Activated CD4-positive, alpha-beta T cell treated with anti-CD3 and anti-CD28 coated beads, Interleukin-2, amount 50 U/mL, for 16 hours (primary cell): ENCODE data around the gene N4BP2L2.

ENCODE experiments used
- DNase-seq: peaks from one replicate; pipeline ENCODE4 v3.0.0-alpha.2; 2020

N4BP2L2 gene

DNA sequence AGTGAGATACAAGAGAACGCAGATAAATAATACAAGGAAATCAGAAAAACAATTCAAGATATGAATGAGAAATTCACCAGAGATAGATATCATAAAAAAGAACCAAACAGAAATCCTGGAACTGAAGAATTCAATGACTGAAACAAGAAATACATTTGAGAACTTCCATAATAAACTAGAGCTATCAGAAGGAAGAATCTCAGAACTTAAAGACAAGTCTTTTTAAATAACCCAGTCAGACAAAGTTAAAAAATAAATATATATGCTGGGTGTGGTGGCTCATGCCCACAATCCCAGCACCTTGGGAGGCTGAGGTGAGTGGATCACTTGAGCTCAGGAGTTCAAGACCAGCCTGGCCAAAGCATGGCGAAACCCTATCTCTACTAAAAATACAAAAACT is 82.0 kb downstream of the N4BP2L2 start:
- DNase-seq, result no peak

DNA sequence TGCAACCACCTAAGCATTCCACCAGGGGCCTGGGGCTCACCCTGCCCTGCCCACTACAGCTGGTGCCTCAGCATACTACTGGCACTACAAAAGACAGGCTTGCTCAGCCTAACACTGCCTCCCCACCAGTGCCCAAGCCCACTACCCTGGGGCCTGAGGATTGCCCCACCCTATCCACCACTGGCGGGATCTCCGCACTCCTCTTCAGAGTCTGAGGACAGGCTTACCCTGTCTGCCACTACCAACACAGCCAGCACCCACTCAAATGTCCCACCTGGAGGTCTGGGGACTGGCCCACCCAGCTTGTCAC is 83.0 kb downstream of the N4BP2L2 start:
- no peak for DNase-seq

DNA sequence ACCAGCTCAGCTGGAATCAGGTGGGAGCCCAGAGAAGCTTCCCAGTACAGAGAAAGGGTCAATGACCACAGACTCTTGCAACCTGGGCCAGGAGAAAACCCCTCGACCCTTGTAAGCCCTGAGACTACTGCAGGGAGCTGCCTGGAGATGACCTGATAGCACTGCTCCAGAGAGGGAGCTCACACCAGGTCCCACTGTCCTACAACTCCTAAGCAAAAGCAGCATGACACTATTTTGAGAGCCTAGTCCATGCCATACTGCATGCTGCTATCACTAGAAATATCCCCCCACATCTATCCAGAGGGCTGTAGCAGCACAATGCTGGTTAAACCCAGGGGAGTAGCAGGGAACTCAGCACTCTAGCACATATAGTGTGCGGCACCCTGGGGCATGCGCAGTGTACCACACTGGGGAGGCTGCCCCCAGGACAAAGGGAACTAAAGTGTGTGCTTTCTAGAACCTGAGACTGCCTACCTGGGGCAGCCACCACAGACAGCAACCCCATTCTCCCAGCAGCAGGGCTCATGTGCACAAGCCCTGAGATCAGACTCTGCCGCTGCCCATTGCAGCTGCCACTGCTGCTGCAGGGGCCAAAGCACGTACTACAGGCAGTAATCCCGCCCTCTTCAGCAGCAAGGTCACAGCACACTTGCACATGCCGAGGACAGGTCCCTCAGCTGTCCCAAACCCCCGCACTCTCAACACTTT is 83.6 kb downstream of the N4BP2L2 start:
- DNase-seq, result no peak

DNA sequence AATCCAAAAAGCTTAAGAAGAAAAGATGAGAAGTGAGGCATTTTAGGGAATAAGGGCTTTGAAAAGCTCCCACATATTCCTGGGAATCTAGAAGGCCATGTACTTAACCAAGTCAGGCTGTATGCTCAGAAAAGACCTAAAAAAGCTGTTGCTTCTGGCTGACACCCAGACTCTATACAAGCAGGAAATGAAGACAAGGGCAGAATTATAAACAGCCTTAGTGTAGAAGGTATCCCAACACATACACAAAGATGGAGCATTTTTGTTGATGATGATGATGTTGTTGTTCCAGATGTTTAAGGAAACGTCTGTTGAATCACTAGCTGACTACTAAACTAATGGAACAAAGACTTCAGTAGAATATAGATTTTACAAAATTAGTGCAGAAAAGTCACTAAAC is 84.6 kb downstream of the N4BP2L2 start:
- DNase-seq, result no peak

DNA sequence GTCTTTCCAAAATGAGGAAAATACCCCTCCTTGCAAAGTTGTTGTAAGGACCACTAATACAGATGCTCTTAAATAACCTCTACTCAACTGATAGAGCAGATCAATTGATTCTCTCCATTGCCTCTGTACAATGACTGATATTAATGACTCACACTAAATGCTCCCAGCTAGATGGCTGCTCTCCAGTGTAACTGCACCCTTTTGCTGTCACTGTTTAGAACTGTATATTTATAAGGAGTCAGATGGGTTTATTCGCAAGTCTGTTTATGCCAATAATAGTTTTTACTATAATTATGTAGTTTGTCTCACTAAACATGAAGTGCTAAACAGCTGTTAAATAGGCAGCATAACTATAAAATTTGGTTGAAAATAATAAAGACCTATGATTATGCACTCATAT is 89.6 kb downstream of the N4BP2L2 start:
- DNase-seq, result no peak

DNA sequence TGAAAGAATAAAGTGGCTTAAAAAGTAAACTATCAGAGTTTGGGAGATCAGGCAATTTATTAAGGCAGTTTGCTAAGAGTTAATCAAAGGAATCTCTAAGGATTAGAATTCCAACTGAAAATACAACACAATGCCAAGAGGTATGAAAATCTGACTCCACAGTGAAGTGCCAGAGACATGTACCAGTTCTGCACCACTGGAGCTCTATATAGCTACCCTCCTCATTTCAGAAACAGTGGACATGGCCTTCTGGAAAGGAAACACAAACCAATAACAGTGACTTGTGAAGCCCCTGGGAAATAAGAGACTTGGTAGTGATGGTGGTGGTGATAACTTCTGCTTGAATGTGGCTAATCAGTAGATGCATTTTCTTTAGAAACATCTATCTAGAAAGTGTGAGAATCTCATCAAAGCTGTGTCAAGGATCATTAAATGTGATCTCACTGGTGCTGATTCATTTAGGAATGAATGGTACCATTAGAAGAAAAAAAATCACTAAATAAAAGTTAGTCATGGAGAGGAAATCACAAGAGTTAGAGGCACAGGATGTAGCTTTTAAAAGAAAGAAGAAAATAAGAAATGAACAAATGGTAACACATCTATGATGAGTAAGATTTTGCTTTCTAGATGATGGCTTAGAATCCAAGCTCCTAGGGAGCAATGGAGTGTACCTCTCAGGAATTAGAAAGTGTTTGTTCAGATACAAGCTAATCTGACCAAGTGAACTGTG is 90.5 kb downstream of the N4BP2L2 start:
- DNase-seq, result peak; percentile 53

DNA sequence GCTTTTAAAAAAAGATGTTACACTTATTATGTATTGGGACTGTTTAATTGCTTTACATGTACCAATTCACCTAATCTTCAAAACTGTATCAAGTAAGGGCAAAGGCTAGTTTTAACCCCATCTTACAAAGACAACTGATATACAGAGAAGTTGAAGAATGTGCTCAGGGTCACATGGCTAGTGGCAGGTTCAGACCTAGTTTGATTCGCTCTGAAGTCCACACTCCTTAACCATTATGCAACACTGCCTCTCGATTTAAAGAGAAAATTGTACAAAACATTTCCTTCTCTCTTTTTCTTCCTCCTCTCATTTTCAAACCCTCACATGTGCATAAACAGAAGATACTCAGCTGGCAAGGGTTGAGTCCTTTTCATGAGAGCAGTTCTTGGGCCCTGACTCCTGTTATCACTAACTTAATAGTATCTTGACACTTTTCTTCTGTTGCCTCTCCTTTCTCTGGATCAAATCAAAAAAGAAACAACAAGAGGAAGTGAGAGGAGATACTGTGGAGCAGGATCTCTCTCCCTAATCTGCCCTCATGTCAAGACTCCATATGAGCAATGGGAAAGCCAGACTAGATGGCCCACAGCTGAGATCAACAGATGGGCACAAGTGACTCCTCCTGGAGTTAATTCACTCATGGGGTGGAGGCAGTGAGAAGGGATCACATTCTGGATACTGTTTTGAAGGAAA is 91.7 kb downstream of the N4BP2L2 start:
- DNase-seq, result no peak

DNA sequence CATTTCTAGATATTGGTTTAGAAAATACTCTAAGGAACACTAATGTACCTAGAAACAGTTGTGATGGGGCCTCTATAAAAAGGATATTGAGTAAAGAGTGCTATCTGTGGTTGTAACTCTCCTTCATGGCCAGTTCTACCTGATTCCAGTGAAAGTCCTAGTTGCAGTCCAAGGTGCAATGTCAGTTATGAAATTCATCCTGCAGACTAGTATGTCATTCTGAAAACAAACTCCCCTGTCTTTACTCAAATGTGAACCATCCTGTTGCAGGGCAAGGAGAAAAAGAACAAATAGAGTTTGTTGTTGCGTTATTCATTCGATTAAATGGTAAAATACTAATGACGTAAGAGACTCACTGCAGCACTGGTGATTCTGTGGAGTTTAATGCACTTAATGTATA is 92.4 kb downstream of the N4BP2L2 start:
- DNase-seq, result no peak

DNA sequence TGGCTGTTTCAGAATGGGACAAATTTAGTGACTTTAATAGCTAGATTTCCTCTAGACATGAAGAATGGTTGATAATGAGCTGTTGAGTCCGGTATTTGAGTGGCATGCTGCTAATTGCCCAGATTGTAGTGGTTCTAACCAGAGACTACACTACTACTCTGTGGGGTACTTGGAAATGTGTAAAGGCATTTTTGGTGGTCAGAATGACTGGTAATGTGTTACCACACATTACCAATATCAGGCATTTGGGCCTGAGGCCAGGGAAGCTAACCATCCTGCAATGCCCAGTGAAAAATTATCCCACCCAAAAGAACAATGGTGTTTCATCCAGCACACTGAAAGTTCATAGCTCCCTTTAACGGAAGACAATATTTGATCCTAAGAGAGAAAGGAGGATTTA is 93.1 kb downstream of the N4BP2L2 start:
- no peak for DNase-seq

DNA sequence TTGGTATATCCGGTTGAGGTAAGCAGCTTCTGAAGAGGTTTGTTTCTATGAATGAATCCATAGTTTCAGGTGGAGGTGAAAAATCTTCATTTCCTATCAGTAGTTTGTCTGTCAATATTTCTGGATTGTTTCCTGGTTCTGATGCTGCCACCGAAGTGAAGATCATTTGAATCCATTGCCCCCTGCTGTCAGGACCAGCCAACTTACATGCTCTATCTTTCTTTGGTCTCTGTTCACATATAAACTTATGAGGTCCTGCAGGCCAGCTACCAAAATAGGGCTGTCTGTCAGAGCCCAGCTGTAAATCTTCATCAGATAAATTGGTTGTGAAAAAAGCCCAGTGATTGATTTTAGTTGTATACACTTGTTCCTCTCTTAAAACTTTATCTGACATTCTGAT is 95.5 kb downstream of the N4BP2L2 start:
- DNase-seq, result no peak

DNA sequence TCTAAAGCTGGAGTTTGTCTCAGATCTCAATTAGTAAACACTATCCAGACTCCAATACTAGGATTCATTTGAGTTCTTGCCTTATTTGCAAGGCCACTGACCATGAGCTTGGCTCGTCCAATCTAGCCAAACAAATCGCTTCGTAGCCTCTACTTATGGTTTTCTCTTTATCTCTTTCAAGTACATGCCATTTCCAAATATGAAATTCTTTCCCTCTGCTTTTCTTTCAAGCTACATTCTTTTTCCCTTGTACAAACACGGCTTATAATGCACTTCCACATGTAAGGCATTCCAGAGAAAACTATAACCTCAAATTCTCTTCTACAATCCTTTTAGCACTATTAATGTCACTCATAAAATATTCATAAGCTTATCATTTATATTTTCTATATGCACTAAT is 99.7 kb downstream of the N4BP2L2 start:
- DNase-seq, result no peak

DNA sequence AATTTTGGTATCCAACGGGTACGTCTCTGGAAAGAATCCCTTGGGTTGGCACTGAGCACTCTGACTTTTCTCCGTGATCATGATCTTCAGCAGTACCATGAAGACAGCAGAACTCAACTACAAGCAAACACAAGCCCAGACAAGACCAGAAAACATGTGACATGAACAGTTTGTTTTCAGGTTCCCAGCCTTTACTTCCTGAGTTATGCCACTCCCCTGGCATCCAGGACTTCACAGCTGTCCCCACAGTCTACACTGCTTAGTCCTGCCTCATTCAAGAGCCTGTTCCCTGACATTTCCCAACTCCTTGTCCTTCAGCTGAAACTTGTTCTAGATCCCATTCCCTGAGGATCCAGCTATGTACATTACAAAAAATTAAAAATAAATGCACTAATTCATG is 105.7 kb downstream of the N4BP2L2 start:
- DNase-seq, result no peak

DNA sequence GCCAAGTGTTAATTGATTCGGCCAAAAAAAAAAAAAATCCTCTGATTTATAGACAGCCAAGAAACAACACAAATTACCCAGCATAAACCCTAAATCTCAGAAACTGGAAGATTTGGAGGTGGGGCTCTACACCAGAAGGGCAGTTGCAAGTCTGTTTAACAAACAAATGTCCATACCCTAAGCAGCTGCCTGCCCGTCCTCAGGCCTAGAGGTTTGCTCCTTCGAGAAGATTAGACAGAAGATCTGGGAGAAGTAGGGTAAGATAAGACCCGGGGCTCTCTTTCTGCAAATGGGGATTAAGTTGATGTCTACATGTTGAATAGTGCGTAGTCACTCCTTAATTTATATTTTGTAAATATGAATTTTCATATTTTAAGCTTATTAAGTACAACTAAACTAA is 107.2 kb downstream of the N4BP2L2 start:
- DNase-seq, result no peak

DNA sequence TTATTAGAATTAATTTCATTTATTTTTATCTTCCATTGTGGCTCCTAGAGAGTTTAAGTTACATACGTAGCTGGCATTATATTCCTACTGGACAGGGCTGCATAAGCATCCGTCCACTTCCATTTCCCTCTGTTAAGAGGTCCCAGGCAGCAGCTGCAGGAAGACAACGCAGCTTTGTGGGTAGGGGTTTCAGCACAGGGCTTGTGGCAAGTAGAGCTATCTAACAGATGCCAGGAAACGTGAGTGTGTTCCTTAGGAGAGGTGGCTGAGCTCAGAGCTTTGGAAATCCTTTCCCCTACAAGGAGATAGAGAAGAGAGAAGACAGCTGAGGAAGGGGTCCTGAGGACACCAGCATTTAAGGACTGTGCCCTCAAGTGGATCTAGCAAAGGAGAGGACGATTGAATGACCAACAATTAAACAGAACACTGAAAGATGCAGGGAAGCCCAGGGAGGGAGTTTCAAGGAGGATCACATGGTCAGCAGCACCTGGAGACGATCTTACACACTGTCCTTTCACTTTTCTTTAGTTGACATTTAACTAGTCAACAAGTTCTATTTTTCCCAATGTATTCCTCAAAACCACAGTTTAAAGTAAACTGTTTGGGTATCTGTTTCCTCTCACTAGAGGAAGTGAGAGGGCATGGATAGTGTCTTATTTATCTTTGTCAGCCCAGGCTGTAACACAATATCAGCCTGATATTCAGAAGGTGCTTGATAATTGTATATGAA is 108.4 kb downstream of the N4BP2L2 start:
- no peak for DNase-seq

DNA sequence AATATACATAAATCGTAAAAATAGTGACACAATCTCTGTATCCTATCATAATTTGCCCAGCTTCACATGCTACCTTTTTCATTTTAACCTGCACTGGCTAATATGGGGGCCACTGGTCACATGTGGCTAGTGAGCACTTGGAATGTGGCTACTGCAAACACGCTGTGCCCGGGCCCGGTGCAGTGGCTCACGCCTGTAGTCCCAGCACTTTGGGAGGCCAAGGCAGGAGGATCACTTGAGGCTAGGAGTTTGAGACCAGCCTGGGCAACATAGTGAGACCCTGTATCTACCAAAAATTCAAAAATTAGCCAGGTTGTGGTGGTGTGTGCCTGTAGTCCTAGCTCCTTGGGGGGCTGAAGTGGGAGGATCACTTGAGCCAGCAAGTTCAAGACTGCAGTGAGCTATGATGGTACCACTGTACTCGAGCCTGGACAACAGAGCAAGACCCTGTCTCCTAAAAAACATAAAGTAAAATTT is 109.1 kb downstream of the N4BP2L2 start:
- no peak for DNase-seq

DNA sequence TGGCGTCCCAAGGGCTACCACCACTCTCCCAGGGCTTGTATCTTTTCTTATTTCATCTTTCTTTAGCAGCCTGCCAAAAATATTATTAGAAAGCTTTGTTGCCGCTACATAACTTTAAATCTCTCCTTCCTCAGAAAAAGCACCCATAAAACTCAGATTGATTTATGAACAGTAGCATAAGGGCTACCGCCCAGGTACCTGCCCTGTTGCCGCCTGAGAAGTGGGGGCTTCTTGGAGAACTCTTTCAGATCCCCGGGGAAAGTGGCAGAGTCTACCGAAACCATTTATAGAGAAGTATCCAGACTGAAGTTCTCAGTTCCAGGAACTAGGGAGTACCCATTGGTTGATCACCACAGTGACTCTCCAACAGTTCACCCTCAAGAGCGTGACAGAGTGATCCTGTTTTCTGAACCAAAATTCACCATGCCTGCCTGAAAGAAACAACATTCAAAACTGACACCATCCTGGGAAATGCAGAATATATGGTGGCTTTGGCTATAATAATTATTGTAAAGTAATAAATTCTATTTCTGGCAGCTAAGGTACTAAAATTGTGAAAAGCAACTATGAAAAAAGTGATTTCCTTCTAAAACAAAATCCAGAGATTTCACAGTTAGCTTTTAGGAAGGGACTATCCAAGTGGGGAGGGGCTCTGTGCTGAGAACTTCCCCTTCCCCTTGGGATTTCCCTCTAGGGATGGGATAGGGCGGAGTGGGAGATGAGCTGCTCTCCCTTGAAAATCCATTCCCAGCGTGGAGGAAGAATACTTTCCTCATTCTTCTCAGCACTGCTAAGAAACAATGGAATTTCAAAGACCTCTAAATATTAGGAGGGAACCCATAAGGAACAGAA is 109.8 kb downstream of the N4BP2L2 start:
- DNase-seq, result no peak

DNA sequence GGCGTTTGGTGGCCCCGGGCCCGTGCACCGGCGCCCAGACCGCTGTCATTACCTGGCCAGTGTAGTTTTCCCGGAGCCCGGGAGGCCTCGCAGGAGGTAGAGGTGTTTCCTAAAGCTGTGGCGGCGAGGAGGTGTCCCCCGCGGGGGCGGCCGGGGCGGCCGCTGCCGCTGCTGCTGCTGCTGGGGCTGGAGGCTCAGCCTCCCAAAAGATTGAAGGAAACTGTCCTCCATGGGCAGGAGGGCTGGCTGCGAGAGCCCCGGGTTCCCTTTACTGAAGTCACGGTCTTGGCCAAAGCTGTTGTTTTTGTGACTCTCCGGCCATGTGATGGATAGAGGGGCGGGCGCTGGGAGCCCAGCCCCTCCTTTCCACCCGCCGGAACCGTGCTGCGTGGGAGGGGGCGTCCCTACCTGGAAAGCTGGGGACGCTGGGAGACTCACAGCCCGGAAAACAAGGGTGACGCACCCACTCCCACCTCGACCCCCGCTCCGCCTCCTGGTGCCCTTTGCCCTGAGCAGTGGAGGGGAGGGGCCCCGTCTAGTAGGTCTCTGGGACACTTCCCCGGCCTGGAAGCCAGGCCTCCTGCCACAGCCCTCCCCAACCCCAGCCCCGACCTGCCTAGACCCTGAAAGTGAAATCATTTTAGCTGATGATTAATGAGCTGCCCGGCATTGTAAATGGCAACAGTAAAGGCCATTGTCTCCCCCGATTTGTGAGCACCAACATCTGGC is 110.6 kb downstream of the N4BP2L2 start, which contains the start of gene N4BP2L1:
Gene N4BP2L1, minus strand, starts transcription at position 279 of the 729 bp plus-strand sequence. Its CDS starts 48 bp downstream, at position 231.
- DNase-seq, result peak; percentile 84

DNA sequence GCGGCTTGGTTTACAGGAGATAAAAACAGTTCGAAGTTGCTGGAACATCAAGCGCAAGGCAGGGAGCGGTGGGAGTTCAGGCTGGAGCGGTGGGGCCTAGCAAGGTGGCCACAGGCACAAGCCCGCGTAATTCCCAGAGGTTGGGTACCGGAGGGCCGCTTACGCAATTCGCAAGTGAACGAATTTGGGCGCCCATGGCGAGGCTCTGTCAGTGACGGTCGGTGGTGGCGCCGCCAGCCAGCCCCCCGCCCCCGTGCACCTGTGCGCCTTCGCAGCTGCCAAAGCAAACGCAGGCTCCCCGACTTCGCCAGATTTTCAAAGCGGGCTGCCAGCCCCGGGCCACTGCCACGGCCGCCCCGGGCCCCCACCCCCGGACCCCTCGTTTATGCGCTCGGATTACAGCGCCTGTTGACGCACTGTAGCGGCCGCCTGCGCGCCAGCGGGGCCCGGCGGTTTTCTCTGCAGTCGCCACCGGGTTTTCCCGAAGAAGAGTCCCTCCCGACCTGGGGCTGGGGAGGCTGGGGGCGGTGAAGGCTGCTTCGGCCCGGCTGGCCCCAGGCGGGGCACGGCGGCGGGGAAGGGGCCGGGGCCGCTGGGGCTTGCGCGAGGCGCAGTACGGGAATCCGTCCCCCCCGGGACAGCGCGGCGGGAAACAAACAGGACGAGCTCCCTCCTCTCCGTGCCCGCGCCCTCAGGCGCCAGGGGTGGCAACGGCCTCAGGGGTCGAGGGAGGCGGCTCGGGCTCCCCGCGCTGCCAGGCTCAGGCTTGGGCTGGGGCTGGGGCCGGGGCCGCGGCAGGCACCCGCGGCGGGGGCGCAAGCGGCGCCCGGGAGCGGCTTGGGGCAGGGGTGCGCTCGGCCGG is 111.4 kb downstream of the N4BP2L2 start:
- DNase-seq, result peak; percentile 67

DNA sequence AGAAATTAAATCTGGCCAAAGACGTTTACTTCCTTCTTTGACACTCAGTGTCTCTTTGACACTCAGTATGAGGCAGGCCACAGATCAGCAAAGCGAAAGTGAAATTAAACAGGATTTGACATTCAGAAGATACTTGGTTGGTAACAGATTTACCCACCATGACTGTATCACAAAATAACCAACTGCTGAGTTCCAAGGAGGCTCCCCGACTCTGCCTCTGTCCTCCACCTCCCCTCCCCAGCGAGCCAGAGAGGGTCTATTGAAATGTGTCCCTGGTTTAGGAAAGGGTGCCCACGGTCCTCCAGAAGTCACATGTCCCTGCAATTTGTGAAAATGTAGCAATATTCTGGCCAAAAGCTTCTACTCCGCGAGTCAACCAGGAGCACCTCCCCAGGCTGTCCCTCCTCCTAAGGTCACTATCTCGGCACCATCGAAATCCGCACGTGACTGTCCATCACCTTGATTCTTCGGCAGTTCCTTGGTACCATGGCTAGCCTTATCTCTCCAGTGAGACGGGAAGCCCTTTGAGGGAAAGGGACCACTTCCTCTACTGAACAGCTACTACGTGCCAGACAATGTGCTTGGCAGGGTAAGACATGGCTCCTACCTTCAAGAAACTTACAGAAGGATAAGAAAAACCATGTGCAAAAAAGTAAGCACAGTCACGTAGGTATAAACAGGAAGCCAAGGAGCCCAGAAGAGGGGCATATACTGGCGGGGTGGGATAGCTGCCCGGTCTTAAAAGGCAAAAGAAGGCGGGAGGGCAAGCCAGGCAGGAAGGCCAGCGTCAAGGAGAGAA is 112.2 kb downstream of the N4BP2L2 start:
- DNase-seq, result peak; percentile 83

DNA sequence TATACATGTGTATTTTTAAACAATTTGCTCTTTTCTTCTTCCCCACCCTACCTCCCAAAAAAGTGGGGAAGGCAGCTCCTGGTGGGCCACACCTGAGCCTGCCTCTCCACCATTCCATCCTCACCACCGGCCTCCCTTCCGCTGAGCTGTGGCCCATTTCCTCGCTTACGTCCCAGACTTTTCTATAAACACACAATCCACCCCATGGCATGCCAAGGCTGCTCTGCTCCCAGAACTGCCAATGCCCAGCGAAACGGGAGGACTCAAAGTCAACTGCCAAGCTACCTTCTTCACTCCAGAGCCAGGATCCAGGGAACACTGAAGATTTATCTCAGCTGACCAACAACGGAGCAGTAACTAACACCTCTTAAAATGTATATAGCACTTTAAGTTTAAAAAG is 113.4 kb downstream of the N4BP2L2 start:
- DNase-seq, result no peak
